Heart left ventricle (tissue), 13 donors: Measurements from ENCODE around the gene TSPYL1.

Experiments
- CTCF ChIP-seq, 12 donors: fragments of 200-600 bp; sonication (generic) in 4 of 12; IDR thresholded peaks; one replicate each; pipeline versions ENCODE4 v1.5.0 to v1.8.0; 2018 to 2022; ENCODE audit warnings: antibody characterized with exemption in 12 of 12, mild to moderate bottlenecking in 5 of 12
- POLR2A ChIP-seq, 2 donors: fragments of 450-650 bp; IDR thresholded peaks; one replicate each; pipeline ENCODE4 v1.6.1; 2017; ENCODE audit warnings: antibody characterized with exemption in 2 of 2, mild to moderate bottlenecking in 2 of 2, moderate library complexity in 2 of 2
- donor health status: ischemic (EF 13 %, LVEDD 7.1; RV severe dilation, severe dysfunction).
- donor health status: DM: no; HTN: yes; CAD: no.
- donor health status: DM: no; HTN: no; CAD: no.
- donor health status: ischemic (EF 25% LVEDD 6.9; RV normal size, moderate dysfunction).
- donor health status: ischemic (EF 25% LVEDD 5.7; RV mildly dilated, moderate dysfunction).
- donor health status: ischemic (EF 35%, LVEDD 5.7; RV mildly dilated, moderate dysfunction).
- donor health status: nonischemic (EF 11% LVEDD 7.7; RV severe dilation, severe dysfunction).
- donor health status: DM: yes; HTN: yes; CAD: no.
- donor health status: PGD.
- donor health status: ischemic (EF 29% LVEDD 5.4; RV normal size, mild dysfunction).
- donor health status: nonischemic (EF 23%, LVEDD 6.1; RV moderate dilation, normal function).

GRCh38 chr6:116282698-116283097 lies 3.0 kb upstream of the TSPYL1 start:
- TF ChIP-seq POLR2A (IDR thresholded peaks at IDR 0.05) (no peak), CTCF (IDR thresholded peaks at IDR 0.05) (no peak)
